Measurements from ENCODE around the gene AAK1. TPM values are rescaled to one million over a fixed set of nuclear protein-coding genes. Genes with fewer than 3 reads are reported as not detected.

Gene AAK1
- total and polyA plus RNA-seq, 7 donors, result 7.8 to 95.2 (median 52.5) TPM

DNA sequence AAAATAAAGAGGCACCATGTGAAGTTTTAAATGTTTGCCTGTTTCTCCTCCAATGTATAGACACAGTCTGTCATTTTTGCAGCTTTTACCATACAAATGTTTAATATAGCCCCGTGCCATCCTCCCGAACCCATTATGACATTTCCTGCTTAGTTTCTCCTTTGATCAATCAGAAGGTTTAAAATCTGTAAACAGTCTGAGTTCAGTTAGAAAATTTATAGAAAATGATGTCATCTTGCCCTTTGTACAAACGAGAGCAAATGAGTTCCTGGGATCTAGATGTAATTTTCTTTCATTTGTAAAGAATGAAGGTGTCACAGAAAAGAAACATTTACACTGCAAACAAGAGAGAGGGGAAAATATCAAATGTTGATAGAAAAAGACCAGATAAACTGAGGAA lies 143.6 kb downstream of the AAK1 start:
- Histone ChIP-seq H3K36me3 (ENCODE audit: insufficient read depth in 1 of 2, low read depth in 1 of 2) (peaks cover 2 to 75% of the 10 kb centered on the region in 2 donors), H3K4me3 (no peak overlapping the region), H3K9me3 (no peaks in the 10 kb centered on the region), H3K4me1 (no peaks in the 10 kb centered on the region), H3K27ac (no peak overlapping the region), H3K27me3 (ENCODE audit: insufficient read depth in 3 of 3, low read length in 2 of 3) (no peaks in the 10 kb centered on the region)
- ATAC-seq (no peak), DNase-seq (no peak)
- TF ChIP-seq, protein P1, sequence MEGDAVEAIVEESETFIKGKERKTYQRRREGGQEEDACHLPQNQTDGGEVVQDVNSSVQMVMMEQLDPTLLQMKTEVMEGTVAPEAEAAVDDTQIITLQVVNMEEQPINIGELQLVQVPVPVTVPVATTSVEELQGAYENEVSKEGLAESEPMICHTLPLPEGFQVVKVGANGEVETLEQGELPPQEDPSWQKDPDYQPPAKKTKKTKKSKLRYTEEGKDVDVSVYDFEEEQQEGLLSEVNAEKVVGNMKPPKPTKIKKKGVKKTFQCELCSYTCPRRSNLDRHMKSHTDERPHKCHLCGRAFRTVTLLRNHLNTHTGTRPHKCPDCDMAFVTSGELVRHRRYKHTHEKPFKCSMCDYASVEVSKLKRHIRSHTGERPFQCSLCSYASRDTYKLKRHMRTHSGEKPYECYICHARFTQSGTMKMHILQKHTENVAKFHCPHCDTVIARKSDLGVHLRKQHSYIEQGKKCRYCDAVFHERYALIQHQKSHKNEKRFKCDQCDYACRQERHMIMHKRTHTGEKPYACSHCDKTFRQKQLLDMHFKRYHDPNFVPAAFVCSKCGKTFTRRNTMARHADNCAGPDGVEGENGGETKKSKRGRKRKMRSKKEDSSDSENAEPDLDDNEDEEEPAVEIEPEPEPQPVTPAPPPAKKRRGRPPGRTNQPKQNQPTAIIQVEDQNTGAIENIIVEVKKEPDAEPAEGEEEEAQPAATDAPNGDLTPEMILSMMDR (IDR thresholded peaks at IDR 0.05), result no peak
- WGBS, 3 donors, result 65 to 72% (median 68%) methylated on average over 3 of the region's 3 CpGs
- intact Hi-C loops (cut with DNase I), result no loop called here

DNA sequence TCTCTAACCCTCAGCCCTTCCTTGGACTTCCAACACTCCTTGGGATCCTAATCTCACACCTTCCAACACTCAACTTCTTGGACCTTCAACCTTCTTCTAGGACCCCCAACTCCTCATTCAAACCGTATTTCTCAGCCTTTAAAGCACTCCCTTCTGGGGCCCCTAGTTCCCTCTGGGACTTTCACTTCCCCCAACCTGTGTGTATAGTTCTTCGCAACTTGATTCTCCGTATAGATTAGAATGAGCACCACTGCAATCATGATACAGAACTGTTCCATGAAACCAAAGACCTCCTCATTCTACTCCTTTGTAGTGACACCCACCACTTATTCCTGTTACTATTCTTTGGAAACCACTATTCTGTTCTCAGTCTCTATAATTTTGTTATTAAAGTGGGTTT lies 144.3 kb downstream of the AAK1 start:
- H3K9me3 ChIP-seq, result no peaks in the 10 kb centered on the region
- H3K4me1 ChIP-seq, result no peaks in the 10 kb centered on the region
- ATAC-seq (no peak), DNase-seq (no peak)
- no peaks in the 10 kb centered on the region for H3K27me3 ChIP-seq (ENCODE audit: insufficient read depth in 3 of 3, low read length in 2 of 3)
- H3K4me3 ChIP-seq, result no peak overlapping the region
- H3K36me3 ChIP-seq (ENCODE audit: insufficient read depth in 1 of 2, low read depth in 1 of 2), result peaks cover 4 to 75% of the 10 kb centered on the region in 2 donors
- WGBS, 3 donors, result 86 to 95% (median 87%) methylated on average over 3 of the region's 3 CpGs
- intact Hi-C loops (cut with DNase I), result no loop called here
- H3K27ac ChIP-seq, result no peak overlapping the region
- TF ChIP-seq, protein P1 (IDR thresholded peaks at IDR 0.05), result no peak

DNA sequence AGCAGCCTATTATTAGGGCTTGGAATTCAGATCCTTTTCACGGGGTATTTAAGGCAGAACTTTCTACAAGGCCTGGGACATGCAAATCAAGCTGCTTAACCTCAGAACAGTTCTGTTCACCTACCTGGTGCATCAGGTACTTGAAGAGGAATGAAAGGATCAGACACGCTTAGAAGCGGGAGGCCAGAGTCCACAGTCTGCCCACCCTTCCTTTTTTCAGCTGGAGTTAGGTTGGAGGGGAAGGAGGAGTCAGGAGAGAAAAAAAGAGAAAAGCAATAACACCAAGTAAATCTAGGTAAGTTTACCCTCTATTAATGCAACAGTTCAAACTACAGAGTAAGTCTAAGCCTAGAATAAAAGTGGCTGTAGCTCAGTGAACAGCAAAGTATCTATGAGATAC lies 147.7 kb downstream of the AAK1 start:
- WGBS, 3 donors, result 88 to 95% (median 91%) methylated on average over 3 of the region's 3 CpGs
- Histone ChIP-seq H3K36me3 (ENCODE audit: insufficient read depth in 1 of 2, low read depth in 1 of 2) (peaks cover 4 to 61% of the 10 kb centered on the region in 2 donors), H3K27me3 (ENCODE audit: insufficient read depth in 3 of 3, low read length in 2 of 3) (no peaks in the 10 kb centered on the region), H3K4me1 (no peaks in the 10 kb centered on the region), H3K27ac (no peak overlapping the region), H3K4me3 (no peak overlapping the region), H3K9me3 (no peaks in the 10 kb centered on the region)
- intact Hi-C loops (cut with DNase I), result no loop called here
- TF ChIP-seq, protein P1 (IDR thresholded peaks at IDR 0.05), result no peak
- DNase-seq (no peak), ATAC-seq (no peak)

DNA sequence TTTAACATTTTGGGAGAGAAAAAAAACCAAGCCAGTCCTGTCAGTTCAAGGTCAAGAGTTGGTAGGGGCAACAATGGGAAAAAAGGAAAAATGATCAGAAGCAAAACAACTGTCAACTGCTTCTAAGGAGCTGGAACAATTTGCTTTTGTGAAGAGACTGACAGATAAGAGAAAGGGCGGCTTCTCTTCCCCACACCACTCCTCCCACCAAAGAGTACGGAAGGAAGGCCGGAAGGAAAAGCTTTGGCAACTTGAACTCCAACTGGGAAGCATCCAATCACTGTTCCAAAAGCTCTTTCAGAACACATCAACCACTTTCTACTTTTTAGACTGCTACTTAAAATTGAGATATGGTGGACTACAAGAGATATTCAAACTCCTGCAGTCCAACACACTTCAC lies 148.5 kb downstream of the AAK1 start:
- no peaks in the 10 kb centered on the region for H3K27me3 ChIP-seq (ENCODE audit: insufficient read depth in 3 of 3, low read length in 2 of 3)
- no peak for ATAC-seq
- no peak overlapping the region for H3K27ac ChIP-seq
- no peak overlapping the region for H3K4me3 ChIP-seq
- H3K36me3 ChIP-seq (ENCODE audit: insufficient read depth in 1 of 2, low read depth in 1 of 2), result peaks cover 2 to 61% of the 10 kb centered on the region in 2 donors
- no peaks in the 10 kb centered on the region for H3K4me1 ChIP-seq
- H3K9me3 ChIP-seq, result no peaks in the 10 kb centered on the region
- intact Hi-C loops (cut with DNase I), result no loop called here
- 80 to 88% (median 82%) methylated on average over 3 of the region's 3 CpGs for WGBS, 3 donors
- TF ChIP-seq, protein P1 (IDR thresholded peaks at IDR 0.05), result no peak
- DNase-seq, result no peak

DNA sequence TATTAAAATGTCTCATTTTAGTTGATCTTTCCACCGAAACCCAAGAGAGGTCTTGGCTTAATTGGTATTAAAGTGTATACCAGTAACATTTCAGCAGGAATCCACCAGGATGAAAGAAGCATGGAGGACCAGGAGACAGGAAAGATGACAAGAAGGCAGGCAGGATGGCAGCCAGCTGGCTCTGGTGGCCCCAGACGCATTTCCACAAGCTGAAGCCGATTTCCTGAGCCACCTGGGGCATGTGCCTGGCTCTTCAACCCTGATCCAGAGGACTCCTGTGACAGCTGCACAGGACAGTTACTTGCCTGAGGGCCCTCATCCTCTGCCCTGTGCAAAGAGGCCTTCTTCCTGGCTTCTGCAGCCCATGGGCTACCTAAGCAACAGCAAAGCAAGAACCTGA lies 149.4 kb downstream of the AAK1 start:
- no peaks in the 10 kb centered on the region for H3K4me1 ChIP-seq
- DNase-seq (no peak), ATAC-seq (no peak)
- intact Hi-C loops (cut with DNase I), result no loop called here
- TF ChIP-seq, protein P1 (IDR thresholded peaks at IDR 0.05), result no peak
- no peaks in the 10 kb centered on the region for H3K9me3 ChIP-seq
- H3K4me3 ChIP-seq, result no peak overlapping the region
- 56 to 62% (median 58%) methylated on average over 3 of the region's 3 CpGs for WGBS, 3 donors
- H3K36me3 ChIP-seq (ENCODE audit: insufficient read depth in 1 of 2, low read depth in 1 of 2), result peaks cover 2 to 66% of the 10 kb centered on the region in 2 donors
- H3K27me3 ChIP-seq (ENCODE audit: insufficient read depth in 3 of 3, low read length in 2 of 3), result no peaks in the 10 kb centered on the region
- no peak overlapping the region for H3K27ac ChIP-seq

All from psoas muscle (tissue), 8 donors.